BJ (cell line): ENCODE measurements around the gene SSBP4. TPM values are rescaled to one million over a fixed set of nuclear protein-coding genes. Genes with fewer than 3 reads are reported as not detected.

Experiments
- CTCF ChIA-PET: fragments of 350-600 bp; formaldehyde crosslinking; extraction: SDS; loops from one replicate; lab custom pipeline; 2021; ENCODE audit warnings: antibody characterized with exemption, inconsistent platforms; lab: Yijun Ruan, JAX
- POLR2A ChIA-PET: fragments of 300-600 bp; sonication (Branson Sonifier 250); formaldehyde crosslinking; extraction: SDS; loops from one replicate; lab custom pipeline; 2021; ENCODE audit warnings: antibody characterized with exemption; lab: Charles Lee
- DNase-seq: peaks from one replicate; pipeline ENCODE4 v3.0.0-alpha.2; 2011; ENCODE audit warnings: low read depth
- H3K27me3 ChIP-seq: 2 replicates; pipeline ENCODE4 v1.6.0; 2011; ENCODE audit warnings: low read length; ENCODE audit not compliant: control insufficient read depth, insufficient read depth
- H3K36me3 ChIP-seq: 2 replicates; pipeline ENCODE4 v1.5.1; 2011; ENCODE audit warnings: low read length; ENCODE audit not compliant: control insufficient read depth, insufficient read depth
- H3K4me3 ChIP-seq: 2 replicates; pipeline ENCODE4 v1.5.1; 2011; ENCODE audit warnings: low read depth, mild to moderate bottlenecking, control low read depth, low read length
- polyA plus RNA-seq: library from polyadenylated mRNA; depleted of rRNA; stranded (reverse); fragments of >200 nt; gene quantifications from 2 replicates; pipeline ENCODE4 v1.2.3, GENCODE V29; 2011
- TF ChIP-seq, protein P1 (sequence below): IDR thresholded peaks from 2 replicates; pipeline ENCODE4 v1.5.1; 2011; ENCODE audit warnings: low read depth, mild to moderate bottlenecking, control low read depth, inconsistent platforms, low read length, moderate library complexity; ENCODE audit not compliant: insufficient read depth

Gene SSBP4
- polyA plus RNA-seq, 1 experiment, result 24.1 TPM

DNA sequence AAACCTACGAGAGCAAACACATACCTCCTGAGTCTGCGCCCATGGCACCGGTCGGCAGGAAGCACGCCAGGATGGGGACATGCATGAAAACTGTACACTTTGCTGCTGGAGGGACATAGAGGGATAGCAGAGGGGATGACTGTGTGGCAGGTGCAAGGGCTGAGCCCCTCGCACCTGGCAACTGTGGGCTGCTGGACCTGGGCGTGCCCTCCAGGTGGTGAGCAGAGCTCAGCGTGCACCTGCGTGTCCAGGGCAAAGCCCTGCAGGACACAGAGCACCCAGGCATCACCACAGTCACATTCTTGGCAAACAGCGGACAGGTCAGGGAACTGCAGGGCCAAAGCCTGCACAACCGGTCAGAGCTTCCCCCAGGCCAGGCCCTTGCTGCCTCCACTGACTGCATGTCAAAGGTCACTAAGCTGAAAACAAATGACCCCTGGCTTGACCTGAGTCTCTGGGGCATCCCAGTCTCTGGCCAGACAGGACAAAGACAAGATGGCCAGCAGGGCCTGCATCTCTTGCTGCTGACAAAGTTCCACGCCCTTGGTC lies 27.7 kb downstream of the SSBP4 start:
- TF ChIP-seq, protein P1, sequence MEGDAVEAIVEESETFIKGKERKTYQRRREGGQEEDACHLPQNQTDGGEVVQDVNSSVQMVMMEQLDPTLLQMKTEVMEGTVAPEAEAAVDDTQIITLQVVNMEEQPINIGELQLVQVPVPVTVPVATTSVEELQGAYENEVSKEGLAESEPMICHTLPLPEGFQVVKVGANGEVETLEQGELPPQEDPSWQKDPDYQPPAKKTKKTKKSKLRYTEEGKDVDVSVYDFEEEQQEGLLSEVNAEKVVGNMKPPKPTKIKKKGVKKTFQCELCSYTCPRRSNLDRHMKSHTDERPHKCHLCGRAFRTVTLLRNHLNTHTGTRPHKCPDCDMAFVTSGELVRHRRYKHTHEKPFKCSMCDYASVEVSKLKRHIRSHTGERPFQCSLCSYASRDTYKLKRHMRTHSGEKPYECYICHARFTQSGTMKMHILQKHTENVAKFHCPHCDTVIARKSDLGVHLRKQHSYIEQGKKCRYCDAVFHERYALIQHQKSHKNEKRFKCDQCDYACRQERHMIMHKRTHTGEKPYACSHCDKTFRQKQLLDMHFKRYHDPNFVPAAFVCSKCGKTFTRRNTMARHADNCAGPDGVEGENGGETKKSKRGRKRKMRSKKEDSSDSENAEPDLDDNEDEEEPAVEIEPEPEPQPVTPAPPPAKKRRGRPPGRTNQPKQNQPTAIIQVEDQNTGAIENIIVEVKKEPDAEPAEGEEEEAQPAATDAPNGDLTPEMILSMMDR, result no peak
- H3K36me3 ChIP-seq, result peaks cover 69% of the 10 kb centered on the region
- CTCF ChIA-PET, result interaction anchor here (0.6 to 1.2 kb wide), 3 partner anchors 11 to 142 kb away, joined by 3 to 4 read pairs (median 3); partner anchors contain the start of gene REX1BD
- DNase-seq, result no peak
- no peaks in the 10 kb centered on the region for H3K27me3 ChIP-seq
- no peak overlapping the region for H3K4me3 ChIP-seq
- POLR2A ChIA-PET, result interaction anchor here (0.6 kb wide), 1 partner anchor 22 kb away, joined by 3 read pairs; no protein-coding TSS in a partner anchor

DNA sequence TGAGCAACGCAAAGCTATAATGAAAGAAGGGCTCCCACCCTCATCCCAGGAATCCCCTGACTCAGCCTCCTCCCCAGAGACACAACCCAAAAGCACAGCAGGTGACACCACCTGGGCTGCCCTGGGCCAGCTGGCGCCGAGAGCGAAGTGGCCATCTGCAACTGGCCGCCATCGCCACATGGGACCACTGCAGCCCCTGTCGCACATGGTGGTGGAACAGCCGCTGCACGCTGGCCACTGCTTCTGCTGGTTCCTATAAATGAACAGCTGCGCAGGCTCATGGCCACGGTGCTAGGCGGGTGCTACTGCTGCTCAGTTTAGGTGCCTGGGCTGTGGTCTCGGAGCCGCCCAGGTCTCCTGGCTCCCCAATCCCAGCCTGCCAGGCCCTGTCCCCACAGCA lies 30.4 kb downstream of the SSBP4 start:
- Histone ChIP-seq H3K36me3 (peaks cover 61% of the 10 kb centered on the region), H3K27me3 (no peaks in the 10 kb centered on the region)
- POLR2A ChIA-PET, result no interaction called here

DNA sequence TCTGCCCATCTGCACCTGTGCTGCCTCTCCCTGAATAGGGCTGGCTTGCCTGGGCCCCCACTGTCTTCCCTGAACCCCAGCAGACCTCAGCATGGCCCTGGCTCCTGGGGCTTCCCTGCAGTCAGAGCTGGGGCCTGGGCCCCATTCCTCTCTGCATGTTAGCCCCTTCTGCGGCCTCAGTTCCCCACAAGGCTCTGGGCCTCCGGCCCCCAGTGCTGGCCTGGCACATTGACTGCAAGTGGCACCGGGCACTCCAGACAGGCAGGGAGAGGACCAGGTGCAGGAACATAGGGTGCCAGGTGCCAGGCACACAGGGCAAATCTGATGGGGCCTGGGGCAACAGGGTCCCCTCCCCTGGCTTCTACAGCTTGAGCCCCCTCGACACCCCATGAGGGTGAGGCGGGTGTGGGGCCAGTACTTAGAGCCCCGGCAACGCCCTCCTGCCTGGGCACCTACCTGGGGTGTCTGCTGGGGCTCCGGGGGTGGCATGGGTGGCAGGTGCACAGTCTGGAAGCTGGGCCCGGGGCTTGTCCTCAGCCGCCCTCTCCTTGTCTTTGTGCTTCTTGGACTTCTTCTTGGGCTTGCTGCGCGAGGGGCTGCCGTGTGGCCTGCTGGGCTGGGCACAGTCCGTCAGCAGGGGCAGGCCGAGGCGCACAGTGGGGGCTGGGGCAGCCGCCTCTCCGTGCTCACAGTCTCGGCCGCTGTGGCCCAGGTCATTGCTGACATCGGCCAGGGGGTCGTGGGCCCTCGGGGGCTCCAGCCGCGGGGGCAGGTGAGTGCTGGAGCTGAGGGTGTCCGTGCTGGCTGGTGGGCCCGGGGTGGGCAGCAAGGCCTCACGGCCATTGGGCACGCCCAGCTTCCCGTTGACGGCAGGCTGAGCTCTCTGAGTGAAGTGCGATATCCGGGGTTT lies 31.1 kb downstream of the SSBP4 start:
- Histone ChIP-seq H3K27me3 (no peaks in the 10 kb centered on the region), H3K4me3 (no peak overlapping the region), H3K36me3 (peaks cover 56% of the 10 kb centered on the region)
- TF ChIP-seq, protein P1, result no peak
- ChIA-PET CTCF (interaction anchor here (0.7 to 5.2 kb wide), 29 partner anchors 10 to 416 kb away, joined by 3 to 57 read pairs (median 5); partner anchors contain the start of genes ELL, KXD1 and REX1BD), POLR2A (no interaction called here)
- no peak for DNase-seq

More for the DNA sequence above, 30.4 kb downstream of the SSBP4 start:
- no peak overlapping the region for H3K4me3 ChIP-seq
- DNase-seq, result no peak
- TF ChIP-seq, protein P1, result no peak
- CTCF ChIA-PET, result interaction anchor here (1.3 to 5.2 kb wide), 7 partner anchors 10 to 398 kb away, joined by 3 to 57 read pairs (median 8); no protein-coding TSS in a partner anchor

DNA sequence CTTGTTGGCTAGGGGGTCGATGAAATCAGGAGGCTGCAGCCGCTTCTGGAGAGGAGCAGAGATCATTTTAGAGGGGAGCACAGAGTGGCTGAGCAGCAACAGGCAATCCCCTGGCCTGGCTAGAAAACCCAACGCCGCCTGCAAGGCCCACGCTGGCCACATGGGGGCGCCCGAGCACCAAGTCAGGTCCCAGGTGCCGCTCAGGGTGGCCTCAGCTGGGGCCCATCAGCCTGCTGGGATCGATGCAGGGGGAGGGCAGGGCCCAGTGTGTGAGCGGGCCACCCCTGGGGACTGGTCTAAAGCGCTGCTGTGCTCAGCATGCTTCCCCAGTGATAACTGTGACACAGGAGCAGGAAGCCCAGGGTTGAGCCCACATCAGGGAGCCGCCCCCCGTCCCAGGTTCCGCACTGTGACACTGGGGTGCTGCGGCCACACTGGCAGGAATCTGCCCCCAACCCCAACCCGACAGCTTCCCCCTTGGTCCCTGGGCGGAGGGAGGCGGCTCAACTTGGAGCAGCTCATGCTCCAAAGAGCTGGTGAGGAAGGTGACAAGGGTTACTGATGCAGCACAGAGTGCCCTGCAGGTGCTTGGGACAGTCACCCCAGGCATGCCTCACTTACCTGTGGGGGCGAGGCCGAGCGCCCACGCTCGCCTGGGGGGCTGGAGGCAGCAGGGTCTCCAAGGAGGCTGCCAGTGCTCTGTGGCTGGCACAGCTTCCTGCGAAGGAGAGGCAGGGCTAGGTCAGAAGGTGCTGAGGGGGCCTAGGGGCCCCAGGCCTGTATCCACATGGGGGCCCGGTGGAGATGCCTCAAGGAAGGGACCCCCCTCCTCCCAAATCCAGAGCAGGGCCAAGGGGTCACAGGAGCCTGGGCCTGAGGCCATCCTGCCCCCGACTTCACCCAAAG lies 32.0 kb downstream of the SSBP4 start:
- no peaks in the 10 kb centered on the region for H3K27me3 ChIP-seq
- DNase-seq, result no peak
- H3K4me3 ChIP-seq, result no peak overlapping the region
- ChIA-PET CTCF (interaction anchor here (0.6 to 5.2 kb wide), 36 partner anchors 8 to 443 kb away, joined by 3 to 57 read pairs (median 4); partner anchors contain the start of genes ELL, KXD1 and REX1BD), POLR2A (no interaction called here)
- TF ChIP-seq, protein P1, result peak; percentile 98
- peaks cover 51% of the 10 kb centered on the region for H3K36me3 ChIP-seq
